Immature natural killer cell (primary cell): ENCODE data around the gene MTM1. TPM values are rescaled to one million over a fixed set of nuclear protein-coding genes. Genes with fewer than 3 reads are reported as not detected.

Experiments
- DNase-seq, 3 donors: peaks; one replicate each; pipeline ENCODE4 v3.0.0; 2022; ENCODE audit warnings: mixed read lengths in 1 of 3
- H3K27ac Mint-ChIP-seq, 6 donors: one replicate each; pipeline ENCODE4 v1.8.0; 2020; ENCODE audit warnings: mixed read lengths in 6 of 6, mild to moderate bottlenecking in 5 of 6, inconsistent platforms in 4 of 6, moderate library complexity in 3 of 6
- H3K27me3 Mint-ChIP-seq, 3 donors: one replicate each; pipeline ENCODE4 v1.8.0; 2020 to 2021; ENCODE audit warnings: low read depth in 3 of 3, mild to moderate bottlenecking in 3 of 3, mixed read lengths in 3 of 3, moderate library complexity in 3 of 3, inconsistent platforms in 1 of 3
- H3K36me3 Mint-ChIP-seq, 3 donors: one replicate each; pipeline ENCODE4 v1.8.0; 2020; ENCODE audit warnings: mixed read lengths in 3 of 3, inconsistent platforms in 2 of 3, mild to moderate bottlenecking in 2 of 3
- H3K4me1 Mint-ChIP-seq, 2 donors: one replicate each; pipeline ENCODE4 v1.8.0; 2020; ENCODE audit warnings: inconsistent platforms in 2 of 2, mild to moderate bottlenecking in 2 of 2, mixed read lengths in 2 of 2, moderate library complexity in 1 of 2
- H3K4me3 Mint-ChIP-seq, 5 donors: one replicate each; pipeline ENCODE4 v1.8.0; 2020; ENCODE audit warnings: mild to moderate bottlenecking in 5 of 5, mixed read lengths in 5 of 5, inconsistent platforms in 3 of 5, moderate library complexity in 3 of 5
- H3K9me3 Mint-ChIP-seq, 6 donors: one replicate each; pipeline ENCODE4 v1.8.0; 2020; ENCODE audit warnings: mild to moderate bottlenecking in 6 of 6, mixed read lengths in 6 of 6, inconsistent platforms in 4 of 6, moderate library complexity in 3 of 6
- polyA plus RNA-seq, 3 donors: library from polyadenylated mRNA; unstranded; fragments of 300-500 nt; fragmentation: Illumina TruSeq; gene quantifications; one replicate each; pipeline ENCODE4 v1.2.3, GENCODE V29; 2021

MTM1 gene
- 1 to 10 TPM; 2.9 to 4.9 (median 4.9) TPM for polyA plus RNA-seq

DNA sequence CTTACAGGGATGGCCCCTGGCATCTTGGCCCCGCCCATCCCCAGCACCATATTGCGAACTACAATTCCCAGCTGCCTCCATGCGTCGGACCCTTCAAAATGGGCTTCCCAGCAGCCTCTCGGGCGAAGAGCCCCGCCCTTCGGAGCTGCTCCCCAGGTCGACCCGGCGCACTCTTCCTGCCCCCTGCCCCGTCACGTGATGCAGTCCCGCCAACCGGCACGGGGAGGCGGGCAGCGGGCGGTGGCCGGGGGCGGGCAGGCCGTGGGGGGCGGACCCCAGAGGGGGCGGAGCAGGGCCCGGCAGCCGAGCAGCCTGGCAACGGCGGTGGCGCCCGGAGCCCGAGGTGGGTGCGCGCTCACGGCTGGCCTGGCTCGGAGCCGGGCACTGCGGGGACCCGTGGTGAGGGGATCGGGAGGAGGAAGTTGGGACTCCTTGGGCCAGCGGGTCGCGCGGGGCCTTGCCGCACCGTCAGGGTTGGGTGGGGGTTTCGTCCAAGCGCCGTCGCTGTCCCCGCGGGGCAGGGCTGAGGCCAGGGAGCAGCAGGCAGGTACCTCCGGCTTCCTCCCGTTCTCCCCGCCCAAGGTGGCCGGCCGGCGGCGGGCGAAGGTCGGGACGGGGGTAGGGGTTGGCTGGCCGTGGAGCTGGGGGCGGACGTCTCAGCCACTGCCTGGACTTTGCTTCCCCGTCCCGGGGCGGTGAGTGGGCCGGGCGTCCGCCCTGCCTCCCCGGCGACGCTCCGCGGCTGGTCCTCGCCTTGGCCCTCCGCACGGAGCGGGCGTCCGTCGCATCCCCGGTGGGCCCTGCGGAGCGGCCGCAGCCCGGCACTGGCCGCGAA, at the start of gene MTM1:
MTM1 (plus strand) TSS at position 302 of the 835 bp plus-strand sequence. CDS start 23,994 bp downstream, outside the sequence.
- Mint-ChIP-seq H3K4me1 (peaks cover 28 to 53% of the 10 kb centered on the region in 2 donors), H3K27me3 (peaks cover 6 to 19% (median 8%) of the 10 kb centered on the region in 3 donors), H3K9me3 (no peaks in the 10 kb centered on the region), H3K4me3 (peak within 1 kb of the TSS; percentile 82 to 88 (median 84)), H3K27ac (peak within 1 kb of the TSS in 5 of 6 donors; percentile 29 to 81 (median 58)), H3K36me3 (no peaks in the 10 kb centered on the region)
- peak; percentile 82 to 89 (median 88) for DNase-seq

DNA sequence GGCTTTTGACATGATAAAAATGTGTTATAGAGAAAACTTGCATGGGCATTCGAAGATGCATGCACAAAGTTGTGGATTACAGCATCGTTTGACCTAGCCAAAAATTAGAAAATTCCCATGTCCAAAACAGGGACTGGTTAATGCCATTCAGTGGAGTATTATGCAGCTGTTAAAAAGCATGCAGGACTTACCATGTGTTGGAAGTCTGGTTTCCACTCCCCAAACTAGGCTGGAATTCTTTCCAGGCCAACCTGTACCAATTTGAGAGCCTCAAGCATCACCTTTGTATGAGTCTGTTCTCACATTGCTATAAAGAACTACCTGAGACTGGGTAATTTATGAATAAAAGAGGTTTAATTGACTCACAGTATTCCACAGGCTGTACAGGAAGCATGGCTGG, 45.9 kb upstream of the MTM1 start:
- Mint-ChIP-seq H3K4me1 (no peaks in the 10 kb centered on the region), H3K27me3 (peaks cover 1 to 2% (median 2%) of the 10 kb centered on the region in 3 donors), H3K4me3 (no peak overlapping the region), H3K9me3 (no peaks in the 10 kb centered on the region), H3K36me3 (no peaks in the 10 kb centered on the region), H3K27ac (no peak overlapping the region)
- DNase-seq = no peak

DNA sequence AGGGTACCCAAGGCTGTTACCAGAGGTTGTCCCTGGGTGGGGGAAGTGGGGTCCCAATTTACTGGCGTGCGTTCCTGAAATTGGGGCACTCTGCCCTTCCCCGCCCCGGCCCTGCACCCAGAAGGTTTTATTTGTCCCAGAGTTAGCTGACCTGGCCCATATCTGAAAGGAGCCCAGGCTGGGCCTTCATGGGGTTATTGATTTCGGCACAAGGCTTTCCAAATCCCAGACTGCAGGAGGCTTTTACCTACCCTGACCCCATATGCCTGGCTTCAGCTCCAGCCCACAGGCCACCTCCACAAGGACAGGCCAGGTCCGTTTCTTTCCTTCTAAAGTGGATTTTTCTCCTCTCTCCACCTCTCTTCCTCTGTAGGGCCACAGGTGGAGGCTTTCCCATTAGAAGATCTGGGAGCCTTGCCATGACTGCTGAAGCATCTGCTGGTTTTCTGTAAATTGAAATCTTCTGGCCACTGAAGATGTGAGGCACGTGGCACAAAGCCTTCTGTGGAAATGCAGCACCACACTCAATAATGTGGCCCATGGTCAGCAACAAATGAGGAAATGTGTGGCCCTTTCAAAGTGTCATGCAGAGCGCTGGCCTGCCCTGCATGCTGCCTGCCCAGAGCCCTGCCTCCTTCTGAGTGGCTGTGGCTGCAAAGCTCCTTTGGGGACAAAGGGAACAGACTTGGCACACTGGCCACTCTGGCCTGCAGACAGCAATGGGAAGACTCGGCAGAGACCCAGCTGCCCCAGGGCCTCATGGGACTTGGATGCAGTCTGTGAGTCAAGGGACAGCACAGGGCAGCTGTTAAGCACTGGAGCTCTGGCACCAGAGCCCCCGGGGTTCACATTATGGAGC, 43.1 kb upstream of the MTM1 start:
- no peak overlapping the region for H3K27ac Mint-ChIP-seq

GRCh38 chrX:150526692-150527091, 41.7 kb upstream of the MTM1 start:
- H3K27me3 Mint-ChIP-seq = peaks cover 0 to 2% (median 2%) of the 10 kb centered on the region in 3 donors
- no peak overlapping the region for H3K27ac Mint-ChIP-seq
- no peaks in the 10 kb centered on the region for H3K4me1 Mint-ChIP-seq
- no peak for DNase-seq
- no peaks in the 10 kb centered on the region for H3K36me3 Mint-ChIP-seq
- no peaks in the 10 kb centered on the region for H3K9me3 Mint-ChIP-seq
- H3K4me3 Mint-ChIP-seq = no peak overlapping the region

More for the DNA sequence above, 43.1 kb upstream of the MTM1 start:
- no peak for DNase-seq
- peaks cover 0 to 2% (median 2%) of the 10 kb centered on the region in 3 donors for H3K27me3 Mint-ChIP-seq
- H3K4me3 Mint-ChIP-seq = no peak overlapping the region
- no peaks in the 10 kb centered on the region for H3K9me3 Mint-ChIP-seq
- H3K36me3 Mint-ChIP-seq = no peaks in the 10 kb centered on the region
- H3K4me1 Mint-ChIP-seq = no peaks in the 10 kb centered on the region

DNA sequence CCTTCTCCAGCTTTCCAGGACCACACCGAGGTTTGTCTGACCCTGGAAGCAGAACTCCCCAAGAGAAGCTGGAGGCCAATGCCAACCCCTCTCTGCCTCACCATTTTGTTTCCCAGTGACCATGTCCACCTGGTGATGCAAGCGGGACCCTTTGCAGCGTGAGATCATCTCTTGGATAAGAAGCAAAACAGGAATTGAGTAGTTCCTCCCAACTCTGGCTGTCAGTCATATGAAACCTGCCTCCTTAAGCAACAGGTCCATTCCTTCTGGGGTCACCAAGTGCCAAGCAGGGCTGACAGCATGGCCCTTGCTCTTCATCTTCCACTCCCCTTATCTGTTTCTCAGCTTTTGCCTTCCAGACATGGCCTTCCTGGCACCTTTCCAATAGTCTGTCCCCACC, 41.3 kb upstream of the MTM1 start:
- no peak for DNase-seq
- H3K27ac Mint-ChIP-seq = no peak overlapping the region
- no peaks in the 10 kb centered on the region for H3K4me1 Mint-ChIP-seq
- H3K4me3 Mint-ChIP-seq = no peak overlapping the region
- no peaks in the 10 kb centered on the region for H3K36me3 Mint-ChIP-seq
- peaks cover 0 to 4% (median 2%) of the 10 kb centered on the region in 3 donors for H3K27me3 Mint-ChIP-seq
- no peaks in the 10 kb centered on the region for H3K9me3 Mint-ChIP-seq

DNA sequence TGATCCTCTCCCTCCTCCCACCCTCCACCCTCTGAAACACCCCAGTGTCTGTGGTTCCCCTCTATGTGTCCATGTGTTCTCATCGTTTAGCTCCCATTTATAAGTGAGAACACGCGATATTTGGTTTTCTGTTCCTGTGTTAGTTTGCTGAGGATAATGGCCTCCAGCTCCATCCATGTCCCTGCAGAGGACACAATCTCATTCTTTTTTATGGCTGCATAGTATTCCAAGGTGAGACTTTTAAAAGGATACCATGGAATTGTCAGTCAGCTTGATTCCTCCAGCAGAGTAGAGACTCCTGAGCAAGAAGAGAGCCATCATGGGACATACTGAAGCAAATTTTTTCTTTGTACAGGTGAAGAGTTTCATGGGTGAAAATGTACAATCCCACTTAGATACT, 38.8 kb upstream of the MTM1 start:
- Mint-ChIP-seq H3K4me3 (no peak overlapping the region), H3K36me3 (no peaks in the 10 kb centered on the region), H3K9me3 (peaks cover 0 to 2% (median 0%) of the 10 kb centered on the region in 6 donors), H3K4me1 (no peaks in the 10 kb centered on the region), H3K27me3 (peaks cover 0 to 5% (median 2%) of the 10 kb centered on the region in 3 donors), H3K27ac (no peak overlapping the region)
- no peak for DNase-seq

DNA sequence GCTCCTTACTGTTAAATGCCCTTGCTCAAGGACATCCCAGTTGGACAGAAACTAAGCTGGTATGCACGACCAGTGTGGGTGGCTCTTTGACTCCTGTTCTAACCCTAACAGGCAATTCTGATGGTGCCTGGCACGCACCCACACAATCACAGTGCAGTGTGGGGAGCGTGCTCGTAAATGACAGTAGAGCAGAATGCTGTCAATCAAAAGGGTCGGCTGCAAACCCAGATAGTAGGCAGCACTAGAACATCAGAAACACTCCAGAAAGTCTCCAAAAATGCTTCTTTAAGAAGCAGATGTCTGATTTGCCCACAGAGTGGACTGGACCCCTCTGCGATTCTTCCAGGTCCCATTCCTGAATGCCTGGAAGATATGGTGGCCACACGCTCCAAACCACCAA, 37.6 kb upstream of the MTM1 start:
- Mint-ChIP-seq H3K4me3 (no peak overlapping the region), H3K27ac (no peak overlapping the region), H3K4me1 (no peaks in the 10 kb centered on the region), H3K36me3 (no peaks in the 10 kb centered on the region), H3K9me3 (peaks cover 0 to 3% (median 0%) of the 10 kb centered on the region in 6 donors), H3K27me3 (peaks cover 0 to 6% (median 2%) of the 10 kb centered on the region in 3 donors)
- no peak for DNase-seq

- Mint-ChIP-seq H3K27me3 (peaks cover 0 to 8% (median 2%) of the 10 kb centered on the region in 3 donors), H3K4me1 (no peaks in the 10 kb centered on the region), H3K27ac (no peak overlapping the region), H3K4me3 (no peak overlapping the region), H3K9me3 (peaks cover 0 to 8% (median 3%) of the 10 kb centered on the region in 6 donors), H3K36me3 (no peaks in the 10 kb centered on the region)
- DNase-seq = no peak
These were observed 37.0 kb upstream of the MTM1 start for GRCh38 chrX:150531467-150531866.

DNA sequence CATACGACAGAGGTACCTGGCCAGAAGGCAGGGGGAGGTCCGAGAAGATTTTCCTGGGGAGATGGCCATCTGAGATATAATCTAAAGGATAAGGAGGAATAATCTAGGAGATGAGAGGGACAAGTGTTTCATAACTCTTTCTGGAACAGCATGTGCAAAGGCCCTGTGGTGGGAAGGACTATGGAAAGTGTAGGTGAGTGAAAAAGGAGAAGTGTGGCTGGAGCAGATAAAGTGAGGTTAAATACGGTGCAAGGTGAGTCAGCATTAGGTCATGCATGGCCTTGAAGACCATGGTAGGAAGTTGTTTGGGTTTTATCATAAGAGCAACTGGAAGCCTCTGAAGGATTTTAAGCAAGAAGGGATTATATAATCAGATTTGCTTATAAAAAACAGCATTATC, 34.6 kb upstream of the MTM1 start:
- peaks cover 0 to 8% (median 2%) of the 10 kb centered on the region in 3 donors for H3K27me3 Mint-ChIP-seq
- H3K9me3 Mint-ChIP-seq = peaks cover 0 to 8% (median 5%) of the 10 kb centered on the region in 6 donors
- H3K4me3 Mint-ChIP-seq = no peak overlapping the region
- no peak overlapping the region for H3K27ac Mint-ChIP-seq
- DNase-seq = no peak
- no peaks in the 10 kb centered on the region for H3K4me1 Mint-ChIP-seq
- no peaks in the 10 kb centered on the region for H3K36me3 Mint-ChIP-seq

DNA sequence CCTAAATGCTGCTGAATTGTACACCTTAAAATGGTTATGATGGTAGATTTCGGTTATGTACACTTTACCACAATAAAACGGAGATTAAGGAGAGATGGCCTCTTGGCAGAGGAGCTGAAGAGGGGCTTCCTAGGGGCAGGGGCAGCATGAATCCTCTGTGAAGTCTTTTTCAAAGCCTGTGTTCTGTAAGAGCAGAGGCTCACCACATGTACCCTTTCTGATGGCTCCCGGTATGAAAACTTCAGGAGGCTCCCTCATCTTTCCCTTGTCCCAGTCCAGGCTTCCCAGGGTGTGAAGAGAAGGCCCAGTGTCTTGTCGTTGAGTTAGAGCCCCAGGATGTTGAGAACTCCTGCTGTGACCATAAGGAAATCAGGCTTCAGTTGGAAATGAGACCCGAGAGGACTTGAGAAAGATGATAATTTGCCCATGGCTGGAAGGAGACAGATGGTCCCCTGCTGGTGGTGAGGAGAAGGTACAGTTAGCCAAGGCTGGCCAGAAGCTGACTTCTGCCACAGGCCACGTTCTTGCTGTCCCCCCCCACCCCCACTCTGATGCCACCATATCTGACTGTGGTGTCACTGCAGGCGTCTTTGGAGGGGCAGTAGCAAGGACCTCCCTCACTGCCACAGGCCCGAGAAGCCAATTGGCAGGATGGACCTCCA, 31.8 kb upstream of the MTM1 start:
- Mint-ChIP-seq H3K4me3 (no peak overlapping the region), H3K36me3 (no peaks in the 10 kb centered on the region), H3K27me3 (peaks cover 0 to 6% (median 5%) of the 10 kb centered on the region in 3 donors), H3K27ac (no peak overlapping the region), H3K9me3 (peaks cover 0 to 8% (median 5%) of the 10 kb centered on the region in 6 donors), H3K4me1 (no peaks in the 10 kb centered on the region)
- no peak for DNase-seq

DNA sequence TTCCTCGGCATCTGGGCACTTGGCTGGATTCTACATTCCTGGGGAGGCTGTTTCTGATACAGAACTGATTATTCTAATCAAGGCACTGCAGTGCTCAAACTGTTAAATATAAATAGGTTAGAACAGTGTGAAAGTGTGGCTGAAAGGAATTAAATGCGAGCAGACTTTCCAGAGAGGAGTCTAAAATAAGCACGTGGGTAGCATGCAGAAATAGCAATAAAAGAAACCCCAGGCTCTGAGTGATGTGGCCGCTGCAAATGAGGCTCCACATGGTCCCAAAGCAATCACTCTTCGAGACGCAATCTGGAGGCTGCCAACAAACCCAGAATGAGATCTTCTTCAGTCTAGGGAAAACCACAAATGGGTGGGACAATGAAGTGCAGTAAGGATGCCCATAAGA, 30.6 kb upstream of the MTM1 start:
- peaks cover 0 to under 1% of the 10 kb centered on the region in 2 donors for H3K4me1 Mint-ChIP-seq
- no peaks in the 10 kb centered on the region for H3K36me3 Mint-ChIP-seq
- H3K4me3 Mint-ChIP-seq = no peak overlapping the region
- H3K27ac Mint-ChIP-seq = no peak overlapping the region
- no peak for DNase-seq
- H3K9me3 Mint-ChIP-seq = peaks cover 0 to 8% (median 5%) of the 10 kb centered on the region in 6 donors
- peaks cover 0 to 5% (median 3%) of the 10 kb centered on the region in 3 donors for H3K27me3 Mint-ChIP-seq

- Mint-ChIP-seq H3K27ac (no peak overlapping the region), H3K4me1 (peaks cover 0 to 13% of the 10 kb centered on the region in 2 donors), H3K9me3 (peaks cover 0 to 6% (median 4%) of the 10 kb centered on the region in 6 donors), H3K27me3 (peaks cover 2 to 3% (median 3%) of the 10 kb centered on the region in 3 donors), H3K4me3 (no peak overlapping the region), H3K36me3 (no peaks in the 10 kb centered on the region)
- no peak for DNase-seq
These were observed 27.5 kb upstream of the MTM1 start for GRCh38 chrX:150540965-150541364.

DNA sequence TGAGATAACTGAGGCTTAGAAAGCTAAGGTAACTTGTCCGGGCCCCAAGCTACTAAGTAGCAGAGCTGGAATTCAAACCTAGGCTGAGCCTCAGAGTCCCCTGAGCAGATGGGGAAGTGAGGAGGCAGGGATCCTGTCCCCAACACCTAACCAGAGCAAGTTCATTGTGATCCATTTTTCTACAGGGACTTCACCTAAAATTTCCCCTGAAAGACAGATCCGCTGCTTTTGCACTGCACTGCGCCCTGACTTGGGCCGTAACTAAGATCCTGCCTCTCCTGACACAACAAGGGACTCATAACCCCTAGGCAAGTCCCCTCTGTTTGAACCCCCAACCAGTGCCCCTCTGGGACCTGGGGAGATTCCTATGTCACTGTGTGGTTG, 25.6 kb upstream of the MTM1 start:
- Mint-ChIP-seq H3K9me3 (peaks cover 0 to 2% (median 0%) of the 10 kb centered on the region in 6 donors), H3K4me3 (no peak overlapping the region), H3K27ac (peak overlapping the region in 1 of 6 donors; percentile 10), H3K27me3 (peaks cover 4 to 11% (median 7%) of the 10 kb centered on the region in 3 donors), H3K36me3 (no peaks in the 10 kb centered on the region), H3K4me1 (peaks cover 15 to 28% of the 10 kb centered on the region in 2 donors)
- DNase-seq = no peak
